Gastrocnemius medialis (tissue), 4 donors: ENCODE measurements around the gene TMUB2. TPM values are rescaled to one million over a fixed set of nuclear protein-coding genes. Genes with fewer than 3 reads are reported as not detected.

Experiments
- ATAC-seq, 2 donors: fragments of 150-250 bp; one replicate each; pipeline ENCODE4 v1.9.1; 2016
- DNase-seq, 2 donors: peaks; one replicate each; pipeline ENCODE4 v3.0.0-alpha.2; 2019
- H3K27ac ChIP-seq, 4 donors: fragments of 200-600 bp; sonication (generic); 1 replicate in 1 of 4; 2 replicates in 3 of 4; pipeline ENCODE4 v1.5.1; 2016 to 2018; ENCODE audit warnings: mild to moderate bottlenecking in 2 of 4, moderate library complexity in 1 of 4
- H3K27me3 ChIP-seq, 3 donors: fragments of 200-600 bp; sonication (generic) in 2 of 3; 1 replicate in 1 of 3; 2 replicates in 2 of 3; pipeline versions ENCODE4 v1.5.1 to v1.6.0; 2016 to 2019; ENCODE audit warnings: mild to moderate bottlenecking in 1 of 3, moderate library complexity in 1 of 3
- H3K36me3 ChIP-seq, 2 donors: fragments of 200-600 bp; sonication (generic) in 1 of 2; one replicate each; pipeline ENCODE4 v1.5.1; 2017 to 2018
- H3K4me1 ChIP-seq, 2 donors: fragments of 200-600 bp; sonication (generic) in 1 of 2; one replicate each; pipeline ENCODE4 v1.5.1; 2016 to 2017; ENCODE audit warnings: mild to moderate bottlenecking in 2 of 2
- H3K4me3 ChIP-seq, 4 donors: fragments of 200-600 bp; sonication (generic) in 3 of 4; 1 replicate in 1 of 4; 2 replicates in 3 of 4; pipeline ENCODE4 v1.5.1; 2016 to 2019; ENCODE audit warnings: mild to moderate bottlenecking in 2 of 4
- H3K9me3 ChIP-seq, 3 donors: fragments of 200-600 bp; sonication (generic) in 2 of 3; 1 replicate in 1 of 3; 2 replicates in 2 of 3; pipeline ENCODE4 v1.5.1; 2016 to 2019
- POLR2A ChIP-seq, 2 donors: fragments of 450-650 bp; IDR thresholded peaks; one replicate each; pipeline ENCODE4 v1.6.1; 2017; ENCODE audit warnings: antibody characterized with exemption in 2 of 2, mild to moderate bottlenecking in 2 of 2, moderate library complexity in 2 of 2
- in situ Hi-C, 4 donors: fragments of 200-750 bp; cut with MboI; loops; one replicate each; pipeline versions ENCODE4 v1.15.0 to v1.8.0; 2017; ENCODE audit warnings: low sequenced_read_pairs in 4 of 4
- intact Hi-C: fragments of 100-400 bp; cut with DNase I; formaldehyde crosslinking; loops from one replicate; pipeline ENCODE4 v1.15.1; 2023; ENCODE audit warnings: low total_unique reads
- total RNA-seq, 4 donors: library from RNA; depleted of rRNA; stranded (reverse); fragments of >200 nt; gene quantifications; one replicate each; pipeline versions ENCODE4 v1.1.0 to v1.2.3, GENCODE V29; 2016
- TF ChIP-seq, protein P1 (sequence below), 5 experiments: fragments of 450-650 bp in 3 of 5; fragments of 200-600 bp in 2 of 5; sonication (generic) in 2 of 5; IDR thresholded peaks in 4 of 5; conservative IDR thresholded peaks in 1 of 5; 1 replicate in 4 of 5; 2 replicates in 1 of 5; pipeline ENCODE4 v1.5.1; 2016 to 2019; ENCODE audit warnings: antibody characterized with exemption in 5 of 5, mild to moderate bottlenecking in 3 of 5, moderate library complexity in 3 of 5

Gene TMUB2
- total RNA-seq, 4 donors from 2014 or later = 25.6 to 34.7 (median 27.4) TPM

DNA sequence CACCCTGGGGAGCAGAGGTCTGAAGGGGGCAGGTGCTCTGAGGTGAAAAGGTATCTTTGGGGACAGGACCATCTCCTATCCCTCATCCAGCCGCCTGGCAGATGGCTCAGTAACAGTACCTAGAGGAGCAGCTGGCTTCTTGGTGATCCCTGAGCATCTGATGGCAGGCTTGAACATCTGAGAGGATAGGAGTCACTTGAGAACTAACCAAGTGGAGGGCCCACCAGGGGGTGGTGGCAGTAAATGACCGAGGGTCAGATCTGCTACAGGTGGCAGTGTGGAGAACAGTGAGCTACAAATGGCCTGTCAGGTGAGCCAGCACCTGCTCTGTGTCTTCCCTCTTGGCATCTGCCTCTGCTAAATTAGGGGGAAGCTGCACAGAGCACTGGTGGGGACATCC, 31.3 kb upstream of the TMUB2 start:
- DNase-seq (no peak), ATAC-seq (no peak)
- Histone ChIP-seq H3K9me3 (no peaks in the 10 kb centered on the region), H3K27ac (no peak overlapping the region), H3K4me3 (no peak overlapping the region), H3K27me3 (no peaks in the 10 kb centered on the region), H3K36me3 (no peaks in the 10 kb centered on the region), H3K4me1 (no peaks in the 10 kb centered on the region)
- in situ Hi-C loops = loop anchor here in 1 of 4 donors (25.0 kb wide), 1 partner anchor 243 kb away; the partner anchor contains the start of gene MPP2
- no peak for TF ChIP-seq POLR2A (IDR thresholded peaks at IDR 0.05)
- TF ChIP-seq, protein P1, sequence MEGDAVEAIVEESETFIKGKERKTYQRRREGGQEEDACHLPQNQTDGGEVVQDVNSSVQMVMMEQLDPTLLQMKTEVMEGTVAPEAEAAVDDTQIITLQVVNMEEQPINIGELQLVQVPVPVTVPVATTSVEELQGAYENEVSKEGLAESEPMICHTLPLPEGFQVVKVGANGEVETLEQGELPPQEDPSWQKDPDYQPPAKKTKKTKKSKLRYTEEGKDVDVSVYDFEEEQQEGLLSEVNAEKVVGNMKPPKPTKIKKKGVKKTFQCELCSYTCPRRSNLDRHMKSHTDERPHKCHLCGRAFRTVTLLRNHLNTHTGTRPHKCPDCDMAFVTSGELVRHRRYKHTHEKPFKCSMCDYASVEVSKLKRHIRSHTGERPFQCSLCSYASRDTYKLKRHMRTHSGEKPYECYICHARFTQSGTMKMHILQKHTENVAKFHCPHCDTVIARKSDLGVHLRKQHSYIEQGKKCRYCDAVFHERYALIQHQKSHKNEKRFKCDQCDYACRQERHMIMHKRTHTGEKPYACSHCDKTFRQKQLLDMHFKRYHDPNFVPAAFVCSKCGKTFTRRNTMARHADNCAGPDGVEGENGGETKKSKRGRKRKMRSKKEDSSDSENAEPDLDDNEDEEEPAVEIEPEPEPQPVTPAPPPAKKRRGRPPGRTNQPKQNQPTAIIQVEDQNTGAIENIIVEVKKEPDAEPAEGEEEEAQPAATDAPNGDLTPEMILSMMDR (IDR thresholded peaks at IDR 0.05 in 4 of 5, conservative IDR thresholded peaks at IDR 0.05 in 1 of 5) = no peak
- intact Hi-C loops = no loop called here

DNA sequence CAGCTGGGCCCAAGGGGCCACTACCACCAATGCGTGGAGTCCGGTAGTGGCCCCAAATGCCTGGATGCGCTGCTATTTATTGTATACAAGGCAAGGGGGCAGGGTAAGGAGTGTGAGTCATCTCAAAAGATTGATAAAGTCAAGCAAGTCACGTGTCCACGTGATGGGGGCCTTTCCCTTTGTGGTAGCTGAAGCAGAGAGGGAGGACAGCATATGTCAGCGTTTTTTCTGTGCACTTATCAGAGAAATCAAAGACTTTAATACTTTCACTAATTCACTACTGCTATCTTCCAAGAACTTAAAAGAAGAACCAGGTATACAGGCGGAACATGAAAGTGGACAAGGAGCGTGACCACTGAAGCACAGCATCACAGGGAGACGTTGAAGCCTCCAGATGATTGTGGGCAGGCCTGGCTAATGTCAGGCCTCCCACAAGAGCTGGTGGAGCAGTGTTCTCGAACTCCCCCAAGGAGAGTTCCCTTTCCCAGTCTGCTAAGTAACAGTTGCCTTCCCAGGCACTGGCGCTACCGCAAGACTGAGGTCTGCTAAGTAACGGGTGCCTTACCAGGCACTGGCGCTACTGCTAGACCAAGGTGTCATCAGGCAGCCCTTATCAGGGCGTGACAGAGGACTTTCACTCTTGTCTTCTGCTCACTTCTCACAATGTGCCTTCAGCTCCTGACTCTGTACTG, 27.1 kb upstream of the TMUB2 start:
- Histone ChIP-seq H3K27ac (no peak overlapping the region), H3K4me3 (no peak overlapping the region), H3K27me3 (no peaks in the 10 kb centered on the region), H3K9me3 (no peaks in the 10 kb centered on the region), H3K36me3 (no peaks in the 10 kb centered on the region), H3K4me1 (no peaks in the 10 kb centered on the region)
- ATAC-seq (no peak), DNase-seq (no peak)
- intact Hi-C loops (no loop called here), in situ Hi-C loops (loop anchor here in 1 of 4 donors (25.0 kb wide), 1 partner anchor 247 kb away; the partner anchor contains the start of gene MPP2)
- TF ChIP-seq, protein P1 (IDR thresholded peaks at IDR 0.05 in 4 of 5, conservative IDR thresholded peaks at IDR 0.05 in 1 of 5) = no peak
- TF ChIP-seq POLR2A (IDR thresholded peaks at IDR 0.05) = no peak

DNA sequence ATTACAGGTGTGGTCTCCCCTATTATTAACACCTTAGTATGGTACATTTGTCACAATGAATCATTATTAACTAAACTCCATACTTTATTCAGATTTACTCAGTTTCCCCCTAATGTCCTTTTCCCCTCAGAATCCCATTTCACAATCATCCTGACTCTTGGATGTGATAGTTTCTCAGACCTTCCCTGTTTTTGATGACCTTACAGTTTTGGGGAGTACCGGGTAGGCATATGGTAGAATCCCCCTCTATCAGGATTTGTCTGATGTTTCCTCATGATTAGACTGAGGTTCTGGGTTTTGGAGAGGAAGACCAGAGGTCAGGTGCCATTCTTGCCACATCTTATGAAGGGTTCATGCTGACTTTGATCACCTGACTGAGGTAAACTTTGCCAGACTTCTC, 22.3 kb upstream of the TMUB2 start:
- no peaks in the 10 kb centered on the region for H3K9me3 ChIP-seq
- no peak for DNase-seq
- H3K4me3 ChIP-seq = no peak overlapping the region
- intact Hi-C loops = no loop called here
- no peaks in the 10 kb centered on the region for H3K36me3 ChIP-seq
- in situ Hi-C loops = loop anchor here in 1 of 4 donors (25.0 kb wide), 1 partner anchor 252 kb away; the partner anchor contains the start of gene MPP2
- no peaks in the 10 kb centered on the region for H3K27me3 ChIP-seq
- no peak for ATAC-seq
- peaks cover 4 to 15% of the 10 kb centered on the region in 2 donors for H3K4me1 ChIP-seq
- TF ChIP-seq, protein P1 (IDR thresholded peaks at IDR 0.05 in 4 of 5, conservative IDR thresholded peaks at IDR 0.05 in 1 of 5) = no peak
- no peak for TF ChIP-seq POLR2A (IDR thresholded peaks at IDR 0.05)
- no peak overlapping the region for H3K27ac ChIP-seq

DNA sequence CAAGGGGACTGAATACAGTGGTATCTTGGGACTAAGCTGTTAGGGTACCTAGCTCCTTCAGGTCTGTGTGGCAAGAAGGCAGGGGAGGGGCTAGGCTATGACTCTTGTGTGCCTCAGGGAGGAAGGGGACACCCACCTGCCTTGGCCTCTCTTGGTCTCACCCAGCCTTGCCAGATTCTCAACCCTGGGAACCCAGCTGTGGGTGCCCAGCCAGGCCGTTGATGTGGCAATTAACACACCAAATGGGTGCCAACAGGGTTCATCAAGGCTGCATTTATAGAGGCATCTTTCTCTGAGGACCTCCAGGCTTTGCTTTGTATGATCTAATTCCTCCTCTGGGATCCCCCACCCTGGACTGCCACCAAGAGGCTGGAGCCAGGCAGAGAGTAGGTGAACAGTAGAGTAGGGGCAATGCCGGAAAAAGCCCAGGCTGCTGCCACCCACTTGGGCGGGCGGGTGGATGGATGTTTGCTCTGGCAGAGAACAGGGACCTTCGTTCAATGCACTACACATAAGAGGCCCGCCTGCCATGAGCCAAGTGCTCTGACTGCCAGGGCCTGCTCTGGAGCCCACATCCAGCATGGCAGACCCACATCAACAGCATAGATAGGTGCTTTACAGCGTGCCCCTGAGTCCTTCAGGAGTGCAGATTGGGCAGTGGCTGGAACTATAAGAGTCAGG, 19.5 kb upstream of the TMUB2 start:
- Histone ChIP-seq H3K27ac (peak overlapping the region in 1 of 4 donors; percentile 99), H3K4me1 (peaks cover 19 to 34% of the 10 kb centered on the region in 2 donors), H3K4me3 (no peak overlapping the region), H3K9me3 (no peaks in the 10 kb centered on the region), H3K36me3 (peaks cover 0 to 2% of the 10 kb centered on the region in 2 donors), H3K27me3 (no peaks in the 10 kb centered on the region)
- TF ChIP-seq, protein P1 (IDR thresholded peaks at IDR 0.05 in 4 of 5, conservative IDR thresholded peaks at IDR 0.05 in 1 of 5) = no peak
- no peak for TF ChIP-seq POLR2A (IDR thresholded peaks at IDR 0.05)
- in situ Hi-C loops (loop anchor here in 1 of 4 donors (25.0 kb wide), 1 partner anchor 255 kb away; the partner anchor contains the start of gene MPP2), intact Hi-C loops (no loop called here)
- ATAC-seq = no peak
- no peak for DNase-seq
